Suppressor macrophage treated with lipopolysaccharide for 4 hours (primary cell): ENCODE measurements around the gene ACAT2.
"Not testable (repeated sequence)": the region's sequence is repeated elsewhere in the genome, so short reads cannot be mapped to it uniquely, and the experiment has no call there.

Experiments
- DNase-seq: peaks from one replicate; pipeline ENCODE4 v3.0.0-alpha.2; 2020

ACAT2 gene

DNA sequence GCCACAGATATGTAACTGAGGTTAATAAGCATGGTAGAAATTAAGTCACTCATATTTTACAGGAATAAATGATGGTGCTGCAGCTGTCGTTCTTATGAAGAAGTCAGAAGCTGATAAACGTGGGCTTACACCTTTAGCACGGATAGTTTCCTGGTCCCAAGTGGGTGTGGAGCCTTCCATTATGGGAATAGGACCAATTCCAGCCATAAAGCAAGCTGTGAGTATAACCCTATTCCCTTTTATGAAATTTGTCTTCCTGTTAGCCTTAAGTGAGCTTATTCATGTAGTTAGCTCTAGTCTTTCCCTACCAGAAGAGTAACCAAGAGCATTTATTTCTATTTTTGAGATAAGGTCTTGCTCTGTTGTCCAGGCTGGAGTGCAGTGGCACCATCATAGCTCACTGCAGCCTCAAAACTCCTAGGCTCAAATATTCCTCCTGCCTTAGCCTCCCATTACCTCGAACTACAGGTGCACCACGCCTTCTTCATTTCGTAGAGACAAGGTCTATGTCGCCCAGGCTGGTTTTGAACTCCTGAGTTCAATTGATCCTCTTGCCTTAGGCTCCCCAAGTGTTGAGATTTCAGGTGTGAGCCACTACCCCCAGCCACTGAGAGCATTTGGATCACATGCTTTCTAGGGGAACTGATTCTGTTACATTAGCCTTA is 15.5 kb downstream of the ACAT2 start:
- DNase-seq = no peak

DNA sequence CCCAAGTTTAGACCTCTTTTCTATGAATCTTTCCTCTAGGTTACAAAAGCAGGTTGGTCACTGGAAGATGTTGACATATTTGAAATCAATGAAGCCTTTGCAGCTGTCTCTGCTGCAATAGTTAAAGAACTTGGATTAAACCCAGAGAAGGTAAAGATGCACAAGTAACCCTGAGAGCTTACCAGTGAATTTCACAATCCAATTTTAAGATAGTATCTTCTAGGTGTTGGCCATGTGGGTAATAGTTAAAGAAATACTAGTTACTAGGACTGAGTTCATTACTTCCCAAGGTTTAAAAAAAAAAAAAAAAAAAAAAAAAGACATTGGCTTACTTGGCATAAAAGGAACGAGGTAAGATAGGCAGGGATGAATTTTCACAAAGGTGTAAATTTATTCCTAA is 16.3 kb downstream of the ACAT2 start:
- no peak for DNase-seq

DNA sequence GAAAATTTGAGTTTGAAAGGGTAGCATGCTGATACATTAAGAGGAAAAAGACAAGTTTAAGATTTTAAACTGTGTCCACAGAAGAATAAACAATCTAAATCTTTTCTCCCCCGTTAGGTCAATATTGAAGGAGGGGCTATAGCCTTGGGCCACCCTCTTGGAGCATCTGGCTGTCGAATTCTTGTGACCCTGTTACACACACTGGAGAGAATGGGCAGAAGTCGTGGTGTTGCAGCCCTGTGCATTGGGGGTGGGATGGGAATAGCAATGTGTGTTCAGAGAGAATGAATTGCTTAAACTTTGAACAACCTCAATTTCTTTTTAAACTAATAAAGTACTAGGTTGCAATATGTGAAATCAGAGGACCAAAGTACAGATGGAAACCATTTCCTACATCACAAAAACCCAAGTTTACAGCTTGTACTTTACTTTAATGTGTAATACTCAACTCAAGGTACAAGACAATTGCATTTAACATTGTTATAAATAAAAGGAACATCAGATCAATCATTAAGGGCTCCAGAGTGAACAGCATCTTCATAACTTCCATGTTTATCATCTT is 16.8 kb downstream of the ACAT2 start:
- DNase-seq = no peak

DNA sequence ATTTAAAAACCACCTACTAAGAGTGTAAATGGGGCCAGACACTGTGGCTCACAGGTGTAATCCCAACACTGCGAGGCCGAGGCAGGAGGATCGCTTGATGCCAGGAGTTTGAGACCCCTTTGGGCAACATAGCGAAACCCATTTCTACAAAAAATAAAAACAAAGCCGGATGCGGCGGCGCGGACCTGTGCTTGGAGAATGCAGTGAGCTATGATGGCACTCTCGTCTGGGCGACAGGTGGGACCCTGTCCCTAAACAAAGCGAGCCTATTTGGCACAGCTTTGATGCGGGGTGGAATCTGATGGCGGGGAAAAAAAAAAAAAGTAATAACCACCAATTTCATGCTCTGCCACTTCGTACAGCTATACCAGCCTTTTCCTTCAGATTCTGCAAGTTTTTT is 26.4 kb downstream of the ACAT2 start:
- DNase-seq = no peak

DNA sequence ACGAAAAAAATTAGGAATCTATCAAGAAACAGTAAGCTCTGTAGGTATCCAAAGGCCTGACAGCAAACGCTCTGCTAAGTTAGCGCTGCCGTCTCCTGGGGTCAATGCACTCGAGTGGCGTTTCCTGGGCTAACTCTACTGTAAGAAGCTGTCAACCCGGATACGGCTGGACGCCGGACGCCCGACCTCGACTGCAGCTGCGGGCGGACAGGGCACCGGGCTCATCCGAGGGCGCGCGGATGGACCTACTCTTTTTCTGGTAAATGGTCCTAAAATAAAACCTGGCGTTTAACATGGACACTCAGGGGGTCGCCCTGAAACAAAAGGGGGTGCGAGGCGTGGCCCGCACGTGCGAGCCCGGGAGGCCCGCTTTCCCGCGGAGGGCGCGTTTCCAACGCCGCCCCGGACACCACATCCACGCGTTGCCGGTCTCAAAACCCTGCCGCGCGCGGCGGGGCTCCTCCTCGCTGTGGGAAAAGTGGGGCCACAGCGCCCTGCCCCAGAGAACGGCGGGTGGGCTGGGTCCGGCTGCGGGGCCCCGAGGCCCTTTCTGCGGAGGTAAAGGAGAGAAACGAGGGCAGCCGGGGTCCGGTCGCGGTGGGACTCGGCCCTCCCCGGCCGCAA is 27.0 kb downstream of the ACAT2 start:
- DNase-seq = peak; percentile 51

DNA sequence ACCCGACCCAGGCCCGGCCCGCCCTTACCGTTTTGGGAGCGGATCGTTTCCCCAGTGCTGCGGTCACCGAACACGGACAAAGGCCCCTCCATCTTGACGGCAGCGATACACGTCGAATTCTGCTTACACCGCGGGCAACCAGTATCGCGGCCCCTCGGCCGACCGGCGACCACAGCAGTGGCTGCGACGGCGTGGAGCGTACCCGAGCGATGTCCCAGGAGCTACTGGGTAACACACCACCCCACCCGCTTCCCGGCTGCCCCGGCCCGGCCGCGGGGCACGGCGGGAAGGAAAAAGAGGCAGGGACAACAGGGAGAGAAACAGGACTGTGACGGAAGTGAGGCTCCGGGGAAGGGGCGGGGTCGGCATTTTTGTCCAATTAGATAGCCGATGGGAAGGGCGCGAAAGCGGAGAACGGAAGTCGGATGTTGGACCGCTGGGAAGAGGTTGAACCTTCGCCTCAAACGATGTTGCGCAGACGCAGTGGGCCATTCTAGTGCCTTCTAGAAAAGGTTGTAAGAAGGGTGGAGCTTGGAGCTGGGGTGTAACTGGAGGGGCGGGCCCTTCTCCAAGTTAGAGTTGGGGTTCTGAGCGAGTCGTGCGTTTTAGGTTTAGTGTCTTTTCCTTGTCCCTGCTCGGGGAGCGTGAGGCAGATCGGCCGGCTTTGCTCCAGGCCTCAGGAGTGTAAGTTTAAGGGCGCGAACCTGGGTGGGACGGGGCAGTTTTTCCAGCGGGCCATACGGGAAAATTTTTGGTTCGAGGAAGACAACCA is 27.7 kb downstream of the ACAT2 start, which contains the start of gene TCP1:
TSS of gene TCP1 (minus strand) at position 226 of the 772 bp plus-strand sequence. CDS start at position 92, 134 bp downstream.
- DNase-seq = peak; percentile 100

DNA sequence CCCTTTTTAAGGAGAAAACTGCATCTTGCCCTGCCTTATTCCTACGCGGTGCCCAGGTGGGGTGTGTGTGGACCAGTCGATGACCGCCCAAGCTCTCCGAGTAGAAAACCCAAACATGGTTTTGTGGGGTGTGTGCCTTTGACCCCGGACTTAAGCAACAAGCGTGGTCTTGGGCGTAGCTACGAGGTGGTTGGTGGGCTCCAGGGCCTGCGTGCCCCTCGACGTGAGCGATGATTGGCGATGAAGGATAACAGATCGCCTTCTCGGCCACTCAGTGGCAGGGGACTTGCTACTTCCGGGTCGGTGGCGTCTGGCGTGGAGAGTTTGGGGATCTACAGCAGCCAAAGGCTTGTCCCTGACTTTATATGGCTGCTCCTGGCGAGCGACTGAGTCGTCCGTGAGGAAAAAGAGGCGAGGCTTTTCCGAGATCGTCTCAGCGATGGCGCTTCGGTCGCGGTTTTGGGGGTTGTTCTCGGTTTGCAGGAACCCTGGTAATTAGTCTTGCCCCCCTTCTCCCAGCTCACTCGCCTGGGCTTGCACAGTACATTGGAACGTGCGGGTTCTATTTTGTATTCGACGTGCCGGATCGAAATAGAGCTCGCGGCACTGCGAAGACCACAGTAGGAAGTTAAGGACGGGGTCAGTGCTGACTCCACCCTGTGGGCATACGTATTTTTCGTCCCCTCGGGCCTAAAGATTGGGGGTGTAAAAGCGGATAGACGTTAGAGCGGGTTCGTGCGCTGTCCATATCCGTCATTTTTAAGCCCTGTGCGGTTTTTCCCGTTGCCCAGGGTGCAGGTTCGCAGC is 28.5 kb downstream of the ACAT2 start, which contains the start of gene MRPL18:
TSS of gene MRPL18 (plus strand) at position 319 of the 807 bp plus-strand sequence. CDS start at position 440, 121 bp downstream.
- DNase-seq = peak; percentile 98

DNA sequence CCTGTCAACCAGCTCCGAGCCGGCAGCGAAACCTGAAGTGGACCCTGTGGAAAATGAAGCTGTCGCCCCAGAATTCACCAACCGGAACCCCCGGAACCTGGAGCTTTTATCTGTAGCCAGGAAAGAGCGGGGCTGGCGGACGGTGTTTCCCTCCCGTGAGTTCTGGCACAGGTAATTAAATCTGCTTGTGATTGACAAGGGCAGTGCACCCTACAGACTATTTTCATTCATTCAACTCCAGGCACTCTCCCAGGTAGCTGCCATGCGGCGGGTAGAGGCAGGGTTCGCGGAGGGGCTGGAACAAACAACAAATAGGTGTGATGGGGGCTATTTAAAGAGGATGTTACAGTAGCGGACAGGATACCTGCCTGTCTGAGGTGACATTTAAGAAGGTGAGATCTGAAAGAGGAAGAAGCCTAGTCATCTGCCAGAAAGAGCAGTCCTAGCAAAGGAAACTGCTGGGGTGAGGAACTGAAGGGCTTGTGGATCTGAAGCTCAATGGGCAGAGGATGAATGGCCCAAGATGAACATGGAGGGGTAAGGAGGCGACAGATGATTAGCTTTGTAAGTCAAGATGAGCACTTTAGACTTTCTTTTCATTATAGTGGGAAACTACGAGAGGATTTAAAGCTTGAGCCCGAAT is 29.2 kb downstream of the ACAT2 start:
- DNase-seq = peak; percentile 43

DNA sequence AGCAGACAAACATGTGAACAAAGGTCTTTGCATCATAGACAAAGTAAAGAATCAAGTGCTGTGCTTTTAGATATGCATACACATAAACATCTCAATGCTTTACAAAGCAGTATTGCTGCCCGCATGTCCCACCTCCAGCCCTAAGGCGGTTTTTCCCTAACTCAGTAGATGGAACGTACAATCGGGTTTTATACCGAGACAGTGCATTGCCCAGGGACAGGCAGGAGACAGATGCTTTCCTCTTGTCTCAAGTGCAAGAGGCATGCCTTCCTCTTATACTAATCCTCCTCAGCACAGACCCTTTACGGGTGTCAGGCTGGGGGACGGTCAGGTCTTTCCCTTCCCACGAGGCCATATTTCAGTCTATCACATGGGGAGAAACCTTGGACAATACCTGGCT is 33.1 kb downstream of the ACAT2 start:
- DNase-seq = not testable (repeated sequence)

DNA sequence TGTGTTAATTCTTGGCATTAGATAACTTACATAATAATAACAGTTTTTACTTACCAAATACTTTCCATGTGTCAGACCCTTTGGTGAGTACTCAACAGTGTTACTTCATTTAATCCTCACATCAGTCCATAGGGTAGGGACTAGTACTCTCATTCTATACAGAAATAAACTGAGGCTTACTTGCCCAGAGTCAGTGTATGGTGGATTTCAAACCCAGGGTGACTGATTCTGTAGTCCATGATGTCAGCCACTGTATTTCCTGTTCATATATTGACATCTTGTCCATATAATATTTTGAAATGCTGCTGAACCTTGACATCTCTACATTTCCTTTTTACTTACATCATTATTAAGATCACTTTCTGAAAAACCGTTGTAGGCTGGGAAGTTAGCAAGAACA is 35.7 kb downstream of the ACAT2 start:
- DNase-seq = no peak

DNA sequence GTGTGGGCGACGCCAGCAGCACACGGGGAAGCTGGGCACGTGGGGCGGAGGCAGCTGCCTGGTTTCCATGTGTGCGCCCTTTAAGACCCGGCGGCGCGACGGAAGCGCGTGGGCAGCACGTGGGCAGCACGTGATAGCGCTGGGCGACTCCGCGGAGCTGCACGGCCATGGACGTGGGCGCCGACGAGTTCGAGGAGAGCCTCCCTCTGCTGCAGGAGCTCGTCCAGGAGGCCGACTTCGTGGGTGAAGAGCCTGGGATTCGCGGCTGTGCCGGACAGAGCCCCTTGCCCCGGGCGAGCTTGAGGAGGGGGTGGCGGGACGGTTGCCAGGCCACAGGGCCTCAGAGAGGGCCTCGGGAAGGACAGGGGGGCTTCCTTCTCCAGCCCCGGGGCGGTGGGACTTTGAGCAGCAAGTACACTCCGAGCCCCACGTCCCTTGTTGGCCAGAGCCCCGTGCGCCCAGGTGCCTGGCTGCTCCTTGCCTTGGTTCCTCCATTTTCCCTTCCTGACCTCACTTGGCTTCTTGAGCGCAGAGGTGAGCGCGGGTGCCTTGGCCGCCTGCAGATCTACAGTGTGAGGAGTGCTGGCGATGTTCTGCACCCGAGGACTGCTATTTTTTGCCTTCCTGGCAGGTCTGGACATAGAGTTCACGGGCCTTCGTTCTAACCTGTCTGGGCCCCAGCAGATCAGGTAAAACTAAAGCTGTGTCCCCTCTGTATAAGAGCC is 38.5 kb downstream of the ACAT2 start, which contains the start of gene PNLDC1:
TSS of gene PNLDC1 (plus strand) at position 136 of the 725 bp plus-strand sequence. CDS start at position 168, 32 bp downstream.
- DNase-seq = no peak

DNA sequence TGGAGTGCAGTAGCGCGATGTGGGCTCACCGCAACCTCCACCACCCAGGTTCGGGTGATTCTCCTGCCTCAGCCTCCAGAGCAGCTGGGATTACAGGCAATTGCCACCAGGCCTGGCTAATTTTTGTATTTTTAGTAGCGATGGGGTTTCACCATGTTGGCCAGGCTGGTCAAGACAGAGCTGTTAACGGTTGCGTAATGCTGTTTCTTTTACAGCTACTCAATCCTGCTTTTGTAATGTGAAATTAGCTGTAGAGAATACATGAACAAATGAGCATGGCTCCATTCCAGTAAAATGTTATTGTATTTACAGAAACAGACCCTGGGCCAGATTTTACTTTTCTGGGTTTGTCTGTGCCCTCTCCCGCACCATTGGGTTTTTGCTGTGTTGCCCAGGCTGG is 40.1 kb downstream of the ACAT2 start:
- peak; percentile 30 for DNase-seq

DNA sequence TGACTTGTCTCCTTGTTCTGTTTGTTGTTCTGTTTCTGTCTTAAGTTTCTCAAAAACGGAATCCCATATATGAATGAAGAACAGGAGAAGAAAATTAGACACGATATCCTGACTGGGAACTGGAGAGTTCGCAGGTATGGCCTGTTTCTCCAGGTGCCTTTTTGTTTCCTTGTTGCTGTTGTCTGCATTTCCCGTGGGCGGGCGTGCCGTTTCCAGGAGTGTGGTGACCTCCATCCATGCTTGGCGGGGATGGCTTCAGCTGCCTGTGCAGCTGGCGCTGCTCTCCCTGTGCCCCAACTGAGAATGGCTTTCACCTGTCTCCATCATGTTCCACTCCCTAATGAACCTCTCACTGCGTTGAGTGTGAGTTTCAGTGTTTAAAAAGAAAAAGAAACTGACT is 42.7 kb downstream of the ACAT2 start:
- no peak for DNase-seq

DNA sequence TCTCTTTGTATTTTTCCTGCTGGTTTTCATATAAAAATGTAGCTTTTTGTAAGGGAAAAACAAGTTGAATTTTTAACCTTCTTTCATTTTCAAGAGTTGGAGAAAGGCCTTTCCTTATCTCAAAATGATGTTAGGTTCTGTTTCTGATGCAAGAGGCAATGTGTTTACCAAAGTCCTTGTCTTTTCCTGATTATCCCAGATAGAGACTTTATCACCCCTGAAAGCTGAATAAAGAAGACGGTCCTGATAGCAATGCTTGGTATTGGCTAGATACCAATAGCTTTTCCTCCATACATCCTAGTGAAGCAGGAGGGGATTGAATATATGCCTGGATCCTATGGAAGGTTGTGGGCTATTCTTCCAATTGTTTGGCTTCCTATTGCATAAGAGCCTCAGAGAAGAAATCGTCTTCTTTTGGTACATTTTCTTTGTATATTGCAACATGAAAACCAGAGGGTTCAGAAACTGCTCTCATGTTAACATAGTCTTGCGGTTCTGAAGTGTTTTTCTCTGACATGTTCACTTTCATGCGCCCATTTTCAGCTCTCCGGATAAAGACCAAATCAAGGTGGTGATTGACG is 43.7 kb downstream of the ACAT2 start:
- no peak for DNase-seq

DNA sequence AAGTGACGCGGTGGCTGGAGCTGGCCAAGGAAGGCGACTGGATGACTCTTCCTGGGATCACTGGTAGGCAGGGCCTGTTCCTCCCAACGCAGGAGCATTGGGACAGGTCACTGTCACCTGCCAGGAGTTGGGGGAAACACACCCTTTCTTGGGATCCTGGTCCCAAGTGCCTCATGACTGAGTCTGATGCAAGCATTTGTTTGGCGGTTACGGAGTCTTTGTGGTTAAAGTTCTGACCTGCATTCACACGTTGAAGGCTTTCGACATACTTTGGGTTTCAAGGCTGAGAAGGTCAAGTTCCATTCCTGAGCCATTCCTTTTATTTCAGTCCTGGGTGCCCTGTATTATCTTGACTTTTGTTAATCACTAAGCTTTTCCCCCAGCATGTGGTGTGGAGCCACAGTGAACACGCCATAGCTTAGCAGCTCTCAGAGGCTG is 44.2 kb downstream of the ACAT2 start:
- no peak for DNase-seq

DNA sequence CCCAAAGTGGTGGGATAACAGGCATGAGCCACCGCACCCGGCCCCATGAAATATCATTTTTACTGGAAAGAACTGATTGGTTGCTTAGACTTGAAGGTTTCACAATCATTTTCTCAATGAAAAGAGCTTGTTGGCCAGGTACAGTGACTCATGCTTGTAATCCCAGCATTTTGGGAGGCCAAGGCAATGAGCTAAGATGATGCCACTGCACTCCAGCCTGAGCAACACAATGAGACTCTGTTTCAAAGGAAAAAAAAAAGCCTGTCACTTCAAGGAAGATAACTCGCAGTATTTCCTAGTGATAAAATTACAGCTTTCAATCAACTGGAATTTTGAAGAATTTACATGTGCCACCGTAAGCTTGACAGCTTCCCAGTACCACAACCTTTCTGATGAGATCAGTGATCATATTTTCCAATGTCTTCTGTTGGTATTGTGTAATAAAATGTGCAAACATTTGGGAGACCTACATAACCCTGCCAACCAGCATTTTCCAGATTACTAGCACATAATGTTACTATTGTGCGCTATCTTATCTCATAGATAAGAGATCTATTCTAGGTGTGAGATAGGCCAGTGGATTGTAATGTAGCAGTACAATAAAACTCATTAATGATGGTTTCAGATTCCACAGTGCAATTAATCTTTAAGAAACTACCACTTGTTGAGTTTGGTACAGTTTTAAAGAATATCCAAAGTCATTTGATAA is 45.5 kb downstream of the ACAT2 start:
- DNase-seq = no peak

DNA sequence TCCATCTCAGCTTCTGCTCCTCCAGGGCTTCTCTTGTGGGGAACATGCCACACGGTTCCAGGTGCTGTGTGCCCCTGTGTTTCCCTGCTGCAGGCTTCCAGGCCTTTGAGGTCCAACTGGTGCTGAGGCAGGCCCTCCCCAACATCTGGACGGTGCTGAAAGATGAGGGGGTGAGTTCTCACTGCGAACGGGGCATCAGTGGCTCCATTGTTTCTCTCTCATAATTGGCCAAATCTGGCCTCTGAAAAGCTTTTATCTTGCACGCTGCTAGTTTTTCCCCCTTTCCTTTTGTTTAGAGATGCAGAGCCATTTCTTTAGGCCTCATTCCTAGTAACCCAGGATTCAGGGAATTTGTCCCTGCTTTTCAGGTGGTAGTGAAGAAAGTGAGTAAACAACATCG is 46.8 kb downstream of the ACAT2 start:
- DNase-seq = no peak

DNA sequence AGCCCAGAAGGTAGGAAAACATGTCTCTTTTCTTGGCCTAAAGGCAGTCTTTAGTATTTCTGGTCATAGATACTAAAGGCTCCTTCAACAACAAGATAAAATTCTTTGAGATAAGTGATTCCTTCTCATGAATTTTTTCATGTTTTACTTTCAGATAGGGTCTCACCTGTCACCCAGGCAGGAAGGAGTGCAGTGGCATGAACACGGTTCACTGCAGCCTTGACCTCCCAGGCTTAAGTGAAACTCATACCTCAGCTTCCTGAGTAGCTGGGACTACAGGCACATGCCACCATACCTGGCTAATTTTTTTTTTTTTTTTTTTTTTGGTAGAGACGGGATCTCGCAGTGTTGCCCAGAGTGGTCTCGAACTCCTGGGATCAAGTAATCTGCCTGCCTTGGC is 47.3 kb downstream of the ACAT2 start:
- DNase-seq = no peak

DNA sequence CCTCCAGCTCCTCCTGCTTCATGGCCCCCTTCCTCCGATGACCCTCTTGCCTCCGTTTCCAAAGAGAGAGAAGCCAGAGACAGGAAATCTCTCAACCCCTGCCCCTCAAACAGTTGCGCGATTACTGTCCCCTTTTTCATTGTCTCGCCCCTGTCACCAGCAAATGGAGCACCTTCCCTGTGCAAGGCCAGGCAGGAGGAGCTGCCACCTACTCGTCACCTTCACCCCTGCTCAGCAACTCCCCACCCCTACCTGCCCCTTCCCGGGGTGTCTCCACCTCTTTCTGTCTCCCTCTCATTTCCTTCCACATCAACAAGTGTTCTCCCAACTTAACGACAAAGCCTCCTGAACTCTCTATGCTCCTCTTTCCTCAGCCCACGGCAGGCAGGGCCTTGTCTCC is 51.9 kb downstream of the ACAT2 start:
- DNase-seq = no peak

DNA sequence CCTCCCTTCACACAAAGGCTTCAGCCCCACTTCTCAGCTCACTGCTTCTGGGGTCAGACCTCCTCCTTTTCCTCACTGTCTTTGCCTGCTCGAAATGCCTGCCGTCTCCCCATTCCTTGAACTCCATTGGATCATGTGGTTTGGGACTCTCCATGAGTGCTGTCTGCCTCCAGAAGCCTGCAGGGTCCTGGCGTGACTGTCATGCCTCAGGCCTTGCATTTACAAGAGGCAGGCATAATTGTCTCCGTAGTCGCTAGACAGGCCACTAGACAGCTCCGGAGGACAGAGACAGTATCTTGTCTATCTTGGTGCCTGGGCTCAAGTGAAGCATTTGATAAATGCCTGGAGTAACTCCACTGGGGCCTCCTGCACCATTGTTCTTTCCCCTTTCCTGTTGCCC is 53.6 kb downstream of the ACAT2 start:
- DNase-seq = no peak
